HG03457 (cell line): Measurements from ENCODE around the gene CNTNAP2.
"Not testable (repeated sequence)": the region's sequence is repeated elsewhere in the genome, so short reads cannot be mapped to it uniquely, and the experiment has no call there.

Source experiments
- ATAC-seq: cut with Tn5 transposase; IDR thresholded peaks from one replicate; pipeline ENCODE4 v1.9.1; 2021; ENCODE audit warnings: moderate number of reproducible peaks; ENCODE audit not compliant: unreplicated experiment

Gene CNTNAP2

DNA sequence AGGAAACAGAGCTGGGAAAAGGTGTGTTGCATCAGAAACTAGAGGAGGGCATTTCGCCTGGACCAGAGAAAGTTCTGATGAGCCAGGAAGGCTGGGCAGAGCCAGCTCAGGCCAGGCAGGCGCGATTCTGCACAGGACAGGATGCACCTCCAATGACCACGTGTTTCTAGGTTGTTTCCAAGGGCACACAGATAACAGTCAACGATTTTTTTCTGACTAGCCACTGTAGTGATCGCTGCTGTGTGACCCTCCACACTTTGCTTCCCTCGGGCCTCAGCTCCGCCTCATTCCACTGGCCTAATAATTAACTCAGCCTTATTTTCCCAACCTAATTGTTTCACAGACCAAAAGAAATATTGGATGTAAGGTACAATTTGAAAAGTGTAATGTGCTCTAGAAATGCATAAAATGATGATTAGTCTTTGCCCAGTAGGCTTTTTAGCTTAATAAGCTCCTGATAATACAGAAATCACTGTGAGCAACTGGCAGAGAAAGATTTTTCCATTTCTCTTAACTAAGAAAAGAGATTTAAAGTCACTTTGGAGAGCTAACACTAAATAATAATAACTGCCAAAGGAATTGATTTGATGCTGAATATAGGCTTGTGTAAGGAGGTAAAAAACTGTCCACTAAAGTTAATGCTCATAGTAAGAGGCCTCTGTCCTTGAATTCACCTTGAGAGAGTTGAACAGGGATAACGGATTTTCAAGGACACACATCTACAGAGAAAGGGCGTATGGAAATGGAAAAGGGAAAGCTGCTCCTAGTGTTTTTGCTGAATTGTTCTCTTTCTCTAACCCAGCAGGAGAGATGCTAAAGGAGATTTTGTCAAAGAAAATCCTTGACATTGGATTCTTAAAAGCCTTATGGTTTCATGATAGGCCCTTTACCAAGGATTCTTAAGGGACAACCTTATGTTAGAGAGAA lies 2183.0 kb downstream of the CNTNAP2 start:
- no peak for ATAC-seq

- ATAC-seq = not testable (repeated sequence)
These were observed 2185.8 kb downstream of the CNTNAP2 start for GRCh38 chr7:148302436-148302835.

DNA sequence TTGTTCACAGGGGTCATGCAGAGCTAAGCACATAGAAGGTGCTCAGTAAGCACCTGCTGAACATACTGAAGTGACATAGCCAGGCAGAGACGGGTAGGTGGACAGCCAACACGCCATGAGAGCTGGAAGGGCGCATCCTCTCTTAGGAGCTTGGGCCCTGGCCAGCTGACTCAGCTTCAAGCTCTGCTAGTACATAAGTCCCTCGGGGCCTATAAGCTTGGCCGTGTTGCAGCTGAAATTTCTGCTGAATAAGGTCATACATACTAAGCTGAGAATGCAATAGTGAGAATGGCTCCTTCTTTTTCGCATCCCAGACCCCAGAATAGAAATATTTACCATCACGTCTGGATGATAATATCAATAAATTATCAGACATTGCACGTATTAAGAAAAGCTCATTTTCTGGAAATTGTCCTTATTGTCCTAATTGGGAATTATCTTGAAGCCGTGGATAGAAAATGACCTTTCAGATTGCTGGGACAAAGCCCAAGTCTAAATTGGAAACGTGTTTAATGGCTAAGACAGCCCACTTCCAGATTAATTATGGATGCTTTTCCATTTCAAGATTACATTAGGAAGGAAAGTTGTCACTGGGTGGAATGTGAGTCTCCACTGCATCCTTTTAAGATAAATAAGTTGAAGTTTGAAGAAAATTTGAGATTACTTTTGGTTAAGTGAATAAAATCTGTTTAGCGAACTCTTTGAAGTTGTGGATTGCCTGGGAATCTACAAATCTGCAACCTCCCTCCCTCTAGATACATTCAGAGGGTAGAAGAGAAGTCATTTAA lies 2186.9 kb downstream of the CNTNAP2 start:
- ATAC-seq = no peak

- ATAC-seq = no peak
These were observed 2187.4 kb downstream of the CNTNAP2 start for GRCh38 chr7:148304083-148304335.

GRCh38 chr7:148304456-148304855 lies 2187.9 kb downstream of the CNTNAP2 start:
- no peak for ATAC-seq

GRCh38 chr7:148306759-148307158 lies 2190.2 kb downstream of the CNTNAP2 start:
- no peak for ATAC-seq

DNA sequence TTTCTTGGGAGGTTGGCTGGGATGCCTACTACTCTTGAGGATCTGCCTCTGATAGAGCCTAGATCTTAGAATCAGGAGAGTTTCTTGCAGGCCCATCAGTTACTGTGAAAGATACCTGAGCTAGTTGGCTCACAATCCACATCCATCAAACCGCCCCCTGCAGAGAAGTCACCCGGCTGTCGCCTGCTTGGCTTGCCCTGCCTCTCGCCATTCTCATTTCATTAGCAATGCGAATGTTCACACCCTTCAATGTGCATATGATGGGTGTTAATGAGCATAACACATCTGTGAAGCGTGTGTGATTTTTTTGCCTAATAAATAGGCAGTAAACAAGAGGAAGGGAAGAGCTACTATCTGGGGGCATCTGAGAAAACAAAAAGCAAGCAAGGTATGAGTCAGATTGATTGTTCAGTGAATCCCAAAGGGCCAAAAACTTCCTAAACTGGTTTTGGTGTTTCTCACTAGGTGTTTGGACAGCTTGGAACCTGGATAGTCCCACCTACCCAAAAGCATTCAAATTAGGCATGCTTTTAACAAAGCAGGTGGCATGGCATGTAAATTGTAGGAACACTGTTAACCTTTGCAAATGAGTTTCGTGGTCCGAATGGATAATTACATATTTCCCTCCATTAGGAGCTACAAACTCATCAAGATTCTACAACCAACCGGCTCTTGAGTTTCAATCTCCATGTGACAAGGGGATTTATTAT lies 2201.7 kb downstream of the CNTNAP2 start:
- ATAC-seq = no peak

DNA sequence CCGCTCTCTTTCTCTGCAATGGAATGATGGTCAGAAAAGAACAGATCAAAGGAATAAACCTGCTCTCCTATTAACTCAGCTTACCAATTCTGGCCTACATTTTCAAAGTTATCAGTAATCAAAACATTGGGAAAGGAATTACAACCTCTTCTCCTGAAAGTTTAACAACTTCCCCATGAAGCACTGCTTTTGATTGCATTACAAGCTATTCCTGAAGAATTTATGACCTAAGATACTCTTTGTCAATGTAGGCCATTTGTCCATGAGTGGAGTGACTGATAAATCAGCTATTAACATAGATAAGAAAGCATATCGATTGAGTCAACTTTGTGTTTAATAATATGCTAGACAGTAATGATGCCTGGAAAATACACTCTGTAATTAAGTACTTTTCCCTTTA lies 2202.2 kb downstream of the CNTNAP2 start:
- ATAC-seq = no peak

GRCh38 chr7:148319316-148319808 lies 2202.8 kb downstream of the CNTNAP2 start:
- ATAC-seq = no peak

GRCh38 chr7:148325208-148325607 lies 2208.6 kb downstream of the CNTNAP2 start:
- ATAC-seq = no peak

GRCh38 chr7:148327379-148327778 lies 2210.8 kb downstream of the CNTNAP2 start:
- ATAC-seq = no peak

DNA sequence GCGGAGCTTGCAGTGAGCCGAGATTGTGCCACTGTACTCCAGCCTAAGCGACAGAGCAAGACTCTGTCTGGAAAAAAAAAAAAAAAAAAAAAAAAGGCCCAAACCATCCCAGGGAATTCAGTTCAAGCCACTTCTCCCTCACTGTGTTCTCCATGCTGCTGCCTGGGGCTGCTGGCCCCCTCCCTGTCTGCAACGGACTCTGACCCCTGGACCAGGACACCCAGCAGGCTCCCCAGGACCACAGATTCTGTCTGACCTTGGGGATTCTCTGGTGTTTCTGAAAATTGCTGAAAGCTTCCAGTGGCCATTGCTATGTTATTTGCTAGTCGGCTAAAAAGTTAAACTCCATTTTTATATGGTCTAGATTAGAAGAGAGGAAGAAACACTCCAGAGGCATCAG lies 2212.3 kb downstream of the CNTNAP2 start:
- ATAC-seq = no peak

- ATAC-seq = no peak
These were observed 2213.7 kb downstream of the CNTNAP2 start for GRCh38 chr7:148330124-148330818.

DNA sequence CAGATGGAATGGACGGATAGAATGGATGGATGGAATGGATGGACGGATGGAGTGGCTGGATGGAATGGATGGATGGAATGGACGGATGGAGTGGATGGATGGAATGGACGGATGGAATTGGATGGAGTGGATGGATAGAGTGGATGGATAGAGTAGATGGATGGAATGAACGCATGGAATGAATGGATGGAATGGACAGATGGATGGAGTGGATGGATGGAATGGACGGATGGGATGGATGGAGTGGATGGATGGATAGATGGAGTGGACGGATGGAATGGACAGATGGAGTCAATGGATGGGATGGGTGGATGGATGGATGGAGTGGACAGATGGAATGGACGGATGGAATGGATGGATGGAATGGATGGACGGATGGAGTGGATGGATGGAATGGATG lies 2214.2 kb downstream of the CNTNAP2 start:
- no peak for ATAC-seq

DNA sequence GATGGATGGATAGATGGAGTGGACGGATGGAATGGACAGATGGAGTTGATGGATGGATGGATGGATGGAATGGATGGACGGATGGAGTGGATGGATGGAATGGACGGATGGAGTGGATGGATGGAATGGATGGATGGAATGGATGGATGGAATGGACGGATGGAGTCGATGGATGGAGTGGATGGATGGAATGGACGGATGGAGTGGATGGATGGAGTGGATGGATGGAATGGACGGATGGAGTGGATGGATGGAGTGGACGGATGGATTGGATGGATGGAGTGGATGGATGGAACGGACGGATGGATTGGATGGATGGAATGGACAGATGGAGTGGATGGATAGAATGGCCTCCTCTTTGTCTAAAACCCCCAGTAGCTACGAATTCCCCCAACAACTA lies 2214.9 kb downstream of the CNTNAP2 start:
- ATAC-seq = not testable (repeated sequence)

DNA sequence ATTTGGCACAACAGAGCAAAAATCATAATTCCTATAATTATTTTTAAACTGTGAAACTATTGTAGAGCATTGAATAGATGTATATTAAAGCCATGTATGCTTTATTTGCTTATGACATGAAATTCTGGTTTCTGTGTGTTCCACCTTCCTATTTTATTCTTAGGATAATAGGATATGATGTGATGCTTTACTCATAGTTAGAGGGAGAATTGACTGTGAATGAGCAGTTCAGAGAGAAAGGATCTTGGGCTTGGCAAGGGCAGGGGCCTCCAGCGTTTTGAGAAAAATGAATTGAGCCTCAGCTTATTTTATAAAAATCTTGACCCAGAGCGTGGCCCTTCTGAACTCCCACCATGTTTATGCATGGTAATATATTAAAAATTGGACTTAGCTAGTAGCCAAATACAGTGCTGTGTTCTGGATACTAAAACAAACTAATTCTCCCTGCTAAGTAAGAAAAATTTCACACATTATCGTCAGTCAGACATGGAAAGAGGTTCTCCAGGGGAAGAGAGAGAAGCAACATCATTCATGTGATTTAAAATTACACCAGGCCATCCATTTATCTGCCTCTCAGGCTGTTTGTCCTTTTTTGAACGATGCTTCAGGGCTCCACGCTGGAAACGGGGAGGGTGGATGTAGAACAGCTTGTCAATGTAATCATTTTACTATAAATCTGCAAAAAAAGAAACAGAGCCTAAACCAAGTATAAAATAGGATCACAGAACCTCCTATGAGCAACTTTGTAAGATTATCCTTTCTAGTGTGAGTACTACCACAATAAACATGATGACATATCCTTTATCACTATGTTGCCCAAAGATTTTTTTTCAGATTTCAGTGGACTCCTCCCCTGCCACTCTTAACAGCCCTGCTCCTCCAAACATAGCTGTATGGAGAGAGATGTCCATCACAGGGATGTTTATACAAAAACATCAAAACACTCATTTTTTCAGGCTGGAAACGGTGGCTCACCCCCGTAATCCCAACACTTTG lies 2215.9 kb downstream of the CNTNAP2 start:
- ATAC-seq = no peak

DNA sequence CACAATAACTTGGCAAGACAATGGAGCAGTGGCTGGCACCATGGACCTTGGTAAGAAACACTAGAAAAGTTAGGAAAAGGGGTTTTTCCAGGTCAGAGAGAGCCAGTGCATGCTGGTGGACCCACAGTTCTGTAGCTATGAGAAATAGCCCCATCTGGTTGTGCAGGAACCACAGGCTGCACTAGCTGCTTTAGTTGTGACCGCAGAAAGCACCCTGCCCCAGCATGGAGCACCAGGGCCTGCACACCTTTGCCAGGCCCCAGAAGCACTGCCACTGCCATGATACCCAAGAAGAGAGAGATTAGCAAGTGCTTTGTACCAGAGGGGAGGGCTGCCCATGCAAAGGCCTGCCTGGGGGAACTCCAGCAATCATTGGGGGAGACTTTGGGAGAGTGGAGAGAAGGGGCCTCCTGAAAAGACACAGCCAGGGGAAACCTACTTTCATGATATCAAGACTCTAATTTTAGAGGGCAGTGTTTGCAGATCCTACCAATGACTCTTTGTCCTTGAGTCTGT lies 2217.9 kb downstream of the CNTNAP2 start:
- ATAC-seq = no peak

GRCh38 chr7:148334959-148335577 lies 2218.5 kb downstream of the CNTNAP2 start:
- no peak for ATAC-seq

DNA sequence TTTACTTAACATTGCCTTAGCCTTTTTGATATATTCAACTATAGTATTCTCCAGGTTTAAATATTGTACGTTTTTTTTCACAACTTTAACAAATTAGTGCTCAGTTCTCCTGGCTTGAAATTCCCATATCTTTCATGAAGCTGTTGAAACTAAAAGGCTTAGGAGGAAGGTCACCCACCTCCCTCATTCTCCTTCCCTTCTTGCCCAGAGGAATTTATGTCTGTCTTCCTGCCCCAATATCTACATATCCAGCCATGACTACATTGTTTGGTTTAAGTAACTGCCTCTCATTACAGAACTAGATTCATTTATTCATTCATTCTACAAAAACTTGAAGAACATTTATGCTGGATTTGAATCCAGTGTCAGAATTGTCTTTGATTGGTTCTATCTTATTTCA lies 2219.2 kb downstream of the CNTNAP2 start:
- ATAC-seq = no peak
